Measurements from ENCODE around the gene ZNF736.
A peak's percentile ranks its signal among the peaks of the same experiment; 100 is the strongest.
"Not testable (repeated sequence)": the region's sequence is repeated elsewhere in the genome, so short reads cannot be mapped to it uniquely, and the experiment has no call there.

Gene ZNF736

DNA sequence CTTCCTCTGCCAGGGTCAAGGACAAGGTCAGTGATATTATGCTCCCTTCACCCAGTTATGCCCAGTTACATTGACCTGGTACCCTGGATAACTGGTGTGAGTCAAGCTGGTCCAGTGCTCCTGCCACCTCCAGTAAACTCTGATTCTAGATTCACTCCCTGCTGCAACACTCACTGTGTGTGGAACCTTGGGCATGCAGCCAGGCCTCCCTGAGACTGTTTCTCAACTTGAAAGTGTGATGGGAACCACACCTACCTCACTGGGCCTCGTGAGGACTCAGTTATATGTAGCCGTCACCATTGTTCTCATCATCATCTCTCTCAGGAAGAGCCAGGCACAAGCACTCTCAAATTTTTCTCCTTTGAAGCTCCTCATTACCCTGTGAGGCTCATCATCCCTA, 935 bp upstream of the ZNF736 start:
- no peak overlapping the region for H2AFZ ChIP-seq (ENCODE audit: low read depth, low read length, severe bottlenecking)
- peak overlapping the region; percentile 81 for H3K9ac ChIP-seq (ENCODE audit: low read length)
- no peak overlapping the region for H3K4me2 ChIP-seq (ENCODE audit: low read depth, low read length, poor library complexity, severe bottlenecking)
- peaks cover 40% of the 10 kb centered on the region for H3K79me2 ChIP-seq (ENCODE audit: insufficient read depth, low read length)
- H3K27ac ChIP-seq (ENCODE audit: low read depth, low read length) = no peak overlapping the region
- no peaks in the 10 kb centered on the region for H3K27me3 ChIP-seq (ENCODE audit: low read length)
- H3K9me2 ChIP-seq (replicated peaks; ENCODE audit: insufficient read depth, low read length) = no peaks in the 10 kb centered on the region
- no peaks in the 10 kb centered on the region for H4K20me1 ChIP-seq (ENCODE audit: low read depth, low read length)
- peaks cover 2% of the 10 kb centered on the region; the same call in 1 of the 2 replicates for H3F3A ChIP-seq (ENCODE audit: insufficient read depth)
- TF ChIP-seq, protein P1, sequence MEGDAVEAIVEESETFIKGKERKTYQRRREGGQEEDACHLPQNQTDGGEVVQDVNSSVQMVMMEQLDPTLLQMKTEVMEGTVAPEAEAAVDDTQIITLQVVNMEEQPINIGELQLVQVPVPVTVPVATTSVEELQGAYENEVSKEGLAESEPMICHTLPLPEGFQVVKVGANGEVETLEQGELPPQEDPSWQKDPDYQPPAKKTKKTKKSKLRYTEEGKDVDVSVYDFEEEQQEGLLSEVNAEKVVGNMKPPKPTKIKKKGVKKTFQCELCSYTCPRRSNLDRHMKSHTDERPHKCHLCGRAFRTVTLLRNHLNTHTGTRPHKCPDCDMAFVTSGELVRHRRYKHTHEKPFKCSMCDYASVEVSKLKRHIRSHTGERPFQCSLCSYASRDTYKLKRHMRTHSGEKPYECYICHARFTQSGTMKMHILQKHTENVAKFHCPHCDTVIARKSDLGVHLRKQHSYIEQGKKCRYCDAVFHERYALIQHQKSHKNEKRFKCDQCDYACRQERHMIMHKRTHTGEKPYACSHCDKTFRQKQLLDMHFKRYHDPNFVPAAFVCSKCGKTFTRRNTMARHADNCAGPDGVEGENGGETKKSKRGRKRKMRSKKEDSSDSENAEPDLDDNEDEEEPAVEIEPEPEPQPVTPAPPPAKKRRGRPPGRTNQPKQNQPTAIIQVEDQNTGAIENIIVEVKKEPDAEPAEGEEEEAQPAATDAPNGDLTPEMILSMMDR (IDR thresholded peaks at IDR 0.05; ENCODE audit: insufficient read depth, low read length, poor library complexity, severe bottlenecking) = no peak
- TF ChIP-seq EZH2phosphoT487 (conservative IDR thresholded peaks at IDR 0.05; ENCODE audit: low read length) = no peak
- H3K4me3 ChIP-seq (ENCODE audit: insufficient read depth, low read length, poor library complexity, severe bottlenecking) = no peak overlapping the region
- H3K36me3 ChIP-seq (ENCODE audit: low read length) = peaks cover 13% of the 10 kb centered on the region
- no peaks in the 10 kb centered on the region for H3K9me3 ChIP-seq (ENCODE audit: insufficient read depth, low read length)

DNA sequence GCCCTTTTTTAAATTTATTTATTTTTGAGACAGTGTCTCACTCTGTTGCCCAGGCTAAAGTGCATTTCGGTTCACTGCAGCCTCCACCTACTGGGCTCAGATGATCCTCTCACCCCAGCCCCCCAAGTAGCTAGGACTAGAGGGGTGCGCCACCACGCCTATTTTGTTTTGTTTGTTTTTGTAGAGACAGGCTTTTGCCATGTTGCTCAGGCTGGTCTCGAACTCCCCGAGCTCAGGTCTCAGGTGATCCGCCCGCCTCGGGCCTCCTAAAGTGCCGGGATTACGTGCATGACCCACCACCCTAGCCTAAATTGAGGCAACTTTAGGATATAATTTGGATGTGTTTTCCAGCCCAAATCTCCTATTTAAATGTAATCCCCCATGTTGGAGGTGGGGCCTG, 805 bp downstream of the ZNF736 start:
- Histone ChIP-seq H3K27me3 (ENCODE audit: low read length) (no peaks in the 10 kb centered on the region), H3K9me2 (replicated peaks; ENCODE audit: insufficient read depth, low read length) (no peaks in the 10 kb centered on the region), H3K36me3 (ENCODE audit: low read length) (peaks cover 15% of the 10 kb centered on the region), H3K9me3 (ENCODE audit: insufficient read depth, low read length) (no peaks in the 10 kb centered on the region), H3K4me2 (ENCODE audit: low read depth, low read length, poor library complexity, severe bottlenecking) (peak overlapping the region; percentile 88), H2AFZ (ENCODE audit: low read depth, low read length, severe bottlenecking) (peak overlapping the region; percentile 84), H4K20me1 (ENCODE audit: low read depth, low read length) (no peaks in the 10 kb centered on the region), H3K9ac (ENCODE audit: low read length) (peak overlapping the region; percentile 81), H3K27ac (ENCODE audit: low read depth, low read length) (peak overlapping the region; percentile 71), H3K4me3 (ENCODE audit: insufficient read depth, low read length, poor library complexity, severe bottlenecking) (peak overlapping the region; percentile 90), H3F3A (ENCODE audit: insufficient read depth) (peaks cover 14% of the 10 kb centered on the region; the same call in 1 of the 2 replicates), H3K79me2 (ENCODE audit: insufficient read depth, low read length) (peaks cover 57% of the 10 kb centered on the region)
- TF ChIP-seq, protein P1 (IDR thresholded peaks at IDR 0.05; ENCODE audit: insufficient read depth, low read length, poor library complexity, severe bottlenecking) = no peak
- TF ChIP-seq EZH2phosphoT487 (conservative IDR thresholded peaks at IDR 0.05; ENCODE audit: low read length) = no peak

DNA sequence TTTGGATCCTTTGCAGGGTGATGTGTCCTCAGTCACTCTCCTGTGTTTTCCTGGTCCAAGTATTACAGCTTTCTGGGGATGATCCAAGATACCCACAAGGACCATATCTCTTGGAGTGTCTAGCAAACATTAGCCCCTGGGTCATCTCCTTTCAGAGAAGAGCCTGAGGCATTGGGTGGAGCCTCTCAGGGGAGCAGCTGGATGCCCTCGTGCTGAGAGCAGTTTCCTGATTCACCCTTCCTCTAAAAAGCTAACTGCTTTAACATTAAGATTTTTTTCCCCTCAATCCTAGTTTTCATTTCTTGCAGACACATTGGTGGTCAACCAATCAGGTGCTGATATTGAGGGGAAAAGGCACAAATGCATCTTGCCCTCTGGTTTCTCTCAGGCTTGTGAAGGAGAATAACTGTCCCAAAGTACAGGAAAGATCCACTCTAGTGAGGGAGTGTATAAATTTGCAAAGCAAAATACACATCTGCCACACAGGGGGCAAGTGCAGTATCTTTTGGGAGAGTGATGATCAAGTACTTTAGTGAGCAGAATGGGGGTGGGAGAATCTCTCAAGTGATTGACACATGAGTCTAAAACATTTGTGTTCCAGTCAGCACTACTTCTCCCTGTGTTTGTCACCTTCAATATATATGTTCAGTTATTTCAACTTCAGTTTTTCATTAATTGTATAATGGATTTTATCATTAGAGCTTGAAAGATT, 2.4 kb downstream of the ZNF736 start:
- H4K20me1 ChIP-seq (ENCODE audit: low read depth, low read length); H3K9me2 ChIP-seq (replicated peaks; ENCODE audit: insufficient read depth, low read length); H2AFZ ChIP-seq (ENCODE audit: low read depth, low read length, severe bottlenecking); H3K27me3 ChIP-seq (ENCODE audit: low read length); H3K9me3 ChIP-seq (ENCODE audit: insufficient read depth, low read length): not testable (repeated sequence)
- Histone ChIP-seq H3K79me2 (ENCODE audit: insufficient read depth, low read length) (peaks cover 73% of the 10 kb centered on the region), H3K4me2 (ENCODE audit: low read depth, low read length, poor library complexity, severe bottlenecking) (peak overlapping the region; percentile 88), H3K4me3 (ENCODE audit: insufficient read depth, low read length, poor library complexity, severe bottlenecking) (peak overlapping the region; percentile 90), H3K36me3 (ENCODE audit: low read length) (peaks cover 17% of the 10 kb centered on the region), H3F3A (ENCODE audit: insufficient read depth) (peaks cover 30% of the 10 kb centered on the region), H3K27ac (ENCODE audit: low read depth, low read length) (peak overlapping the region; percentile 71), H3K9ac (ENCODE audit: low read length) (peak overlapping the region; percentile 81)

Data from SU-DHL-6 (cell line).